K562 (cell line): Measurements from ENCODE around the gene FBXW7. TPM values are rescaled to one million over a fixed set of nuclear protein-coding genes. Genes with fewer than 3 reads are reported as not detected.

Experiments used
- BACH1 ChIP-seq: fragments of 200-800 bp; sonication (Bioruptor generic); IDR thresholded peaks from 2 replicates; pipeline ENCODE4 v1.6.1; 2016; ENCODE audit warnings: missing genetic modification characterization, missing compliant biosample characterization
- EHMT2 ChIP-seq: fragments of 450-650 bp; IDR thresholded peaks from 2 replicates; pipeline ENCODE4 v1.6.1; 2018; ENCODE audit warnings: antibody characterized with exemption
- ELF4 ChIP-seq: fragments of 450-650 bp; formaldehyde crosslinking; IDR thresholded peaks from 2 replicates; pipeline ENCODE4 v1.4.0; 2022; ENCODE audit warnings: missing genetic modification characterization
- GTF2B ChIP-seq: IDR thresholded peaks from 2 replicates; pipeline ENCODE4 v1.6.1; 2011; ENCODE audit not compliant: insufficient read length; ENCODE audit errors: extremely low read depth
- GTF2E2 ChIP-seq: fragments of 200-800 bp; sonication (Bioruptor generic); IDR thresholded peaks from 2 replicates; pipeline ENCODE4 v1.6.1; 2016; ENCODE audit warnings: missing genetic modification characterization, missing compliant biosample characterization
- HNRNPLL ChIP-seq: fragments of 200-400 bp; formaldehyde crosslinking; IDR thresholded peaks from 2 replicates; pipeline ENCODE4 v1.6.1; 2017; ENCODE audit warnings: low read length, low read depth, mild to moderate bottlenecking; ENCODE audit not compliant: poor library complexity, severe bottlenecking
- JUND ChIP-seq, 2 experiments: IDR thresholded peaks; 2 replicates in 1 of 2; 3 replicates in 1 of 2; pipeline ENCODE4 v1.6.1; 2011; ENCODE audit warnings: borderline replicate concordance in 2 of 2, low read depth in 2 of 2, low read length in 2 of 2, improper control_type of control experiment in 1 of 2, missing biosample characterization in 1 of 2, missing genetic modification characterization in 1 of 2, missing genetic modification reagents in 1 of 2
- MECOM ChIP-seq: fragments of 250-450 bp; sonication (Bioruptor Pico); IDR thresholded peaks from 2 replicates; pipeline ENCODE4 v1.8.0; 2022; ENCODE audit warnings: inconsistent platforms
- MYC ChIP-seq, 2 experiments: fragments of 250-450 bp in 1 of 2; sonication (Bioruptor Pico) in 1 of 2; IDR thresholded peaks; 2 replicates each; pipeline versions ENCODE4 v1.5.1 to v1.6.1; 2012 to 2021; ENCODE audit warnings: low read depth in 2 of 2, borderline replicate concordance in 1 of 2, improper control_type of control experiment in 1 of 2, low read length in 1 of 2, mild to moderate bottlenecking in 1 of 2, moderate library complexity in 1 of 2
- NR3C1 ChIP-seq: sonication (generic); formaldehyde crosslinking; IDR thresholded peaks from 2 replicates; pipeline ENCODE4 v1.8.1; 2022; ENCODE audit warnings: missing genetic modification reagents
- RUNX1 ChIP-seq: sonication (generic); IDR thresholded peaks from 2 replicates; pipeline ENCODE4 v1.6.1; 2016; ENCODE audit warnings: antibody characterized with exemption, low read depth
- SMAD4 ChIP-seq: fragments of 250-450 bp; sonication (Bioruptor Pico); conservative IDR thresholded peaks from 2 replicates; pipeline ENCODE4 v1.8.0; 2021; ENCODE audit warnings: inconsistent platforms, mild to moderate bottlenecking, moderate library complexity
- SMARCB1 ChIP-seq: IDR thresholded peaks from 2 replicates; pipeline ENCODE4 v1.6.1; 2011; ENCODE audit warnings: improper control_type of control experiment, low read depth; ENCODE audit not compliant: insufficient read length
- SRF ChIP-seq, 2 experiments: fragments of 250-450, 450-650 bp in 1 of 2; sonication (Bioruptor Pico) in 1 of 2; sonication (generic) in 1 of 2; formaldehyde crosslinking; IDR thresholded peaks; 2 replicates each; pipeline versions ENCODE4 v1.5.0 to v1.5.1; 2020 to 2022; ENCODE audit warnings: mild to moderate bottlenecking in 1 of 2, missing genetic modification reagents in 1 of 2
- TAF15 ChIP-seq: fragments of 200-400 bp; formaldehyde crosslinking; IDR thresholded peaks from 2 replicates; pipeline ENCODE4 v1.6.1; 2017; ENCODE audit warnings: mild to moderate bottlenecking, low read depth, low read length, moderate library complexity
- USF1 ChIP-seq: sonication (generic); formaldehyde crosslinking; IDR thresholded peaks from 2 replicates; pipeline ENCODE4 v1.9.0; 2022; ENCODE audit warnings: mild to moderate bottlenecking, missing genetic modification reagents
- ZBTB1 ChIP-seq: sonication (generic); formaldehyde crosslinking; IDR thresholded peaks from 2 replicates; pipeline ENCODE4 v1.8.1; 2023; ENCODE audit warnings: missing genetic modification reagents, low read depth, mild to moderate bottlenecking, borderline replicate concordance
- ZNF134 ChIP-seq: fragments of 250-450 bp; sonication (Bioruptor Pico); conservative IDR thresholded peaks from 2 replicates; pipeline ENCODE4 v1.4.0; 2020
- ZNF212 ChIP-seq: fragments of 450-650 bp; formaldehyde crosslinking; IDR thresholded peaks from 2 replicates; pipeline ENCODE4 v1.4.0; 2020; ENCODE audit warnings: mild to moderate bottlenecking
- ZNF41 ChIP-seq: fragments of 250-450 bp; sonication (Bioruptor Pico); conservative IDR thresholded peaks from 2 replicates; pipeline ENCODE4 v1.4.0; 2020; ENCODE audit warnings: mild to moderate bottlenecking
- ZNF609 ChIP-seq: sonication (generic); formaldehyde crosslinking; IDR thresholded peaks from 2 replicates; pipeline ENCODE4 v1.8.1; 2023; ENCODE audit warnings: missing genetic modification reagents, mild to moderate bottlenecking, borderline replicate concordance
- ZNF75A ChIP-seq: fragments of 450-650 bp; formaldehyde crosslinking; IDR thresholded peaks from 2 replicates; pipeline ENCODE4 v1.4.0; 2020; ENCODE audit warnings: mild to moderate bottlenecking
- polyA plus RNA-seq, 8 experiments: library from polyadenylated mRNA; depleted of rRNA in 4 of 8; stranded (reverse) in 5 of 8; unstranded in 3 of 8; fragments of >200 nt; fragmentation: Nextera tagmentation in 2 of 8; fragmentation: Illumina TruSeq in 1 of 8; extraction: Ambion mirVana in 2 of 8; extraction: Trizol in 1 of 8; gene quantifications; 2 replicates each; pipeline versions ENCODE4 v1.2.1 to v1.2.3, GENCODE V29; 2011 to 2014; ENCODE audit warnings: inconsistent platforms in 1 of 8, missing spikeins in 1 of 8
- total RNA-seq, 7 experiments: library from RNA; depleted of rRNA in 6 of 7; stranded (reverse); fragments of >200 nt in 6 of 7; fragmentation: Illumina TruSeq in 2 of 7; extraction: Trizol in 2 of 7; gene quantifications; 2 replicates each; pipeline versions ENCODE4 v1.2.1 to v1.2.3, GENCODE V29; 2011 to 2021; ENCODE audit warnings: low replicate concordance in 1 of 7

Gene FBXW7
- total and polyA plus RNA-seq, 9 of the 15 experiments (the other 6 are each of a cell fraction or from before 2014, with no cell fraction given) = 6.8 to 44.2 (median 16.4) TPM

- TF ChIP-seq ZNF609 (CRISPR knock-in tag) = no peak
- TF ChIP-seq JUND (IDR thresholded peaks at IDR 0.05; ENCODE audit: borderline replicate concordance, low read depth, low read length) = peak; percentile 76
- peak; percentile 5; the same call in 1 of the 3 replicates for TF ChIP-seq JUND (tag; IDR thresholded peaks at IDR 0.05; ENCODE audit: borderline replicate concordance, low read depth, low read length)
- TF ChIP-seq MYC (IDR thresholded peaks at IDR 0.05; ENCODE audit: low read depth, low read length) = peak; percentile 50
- TF ChIP-seq MYC (CRISPR knock-in tag; IDR thresholded peaks at IDR 0.05; ENCODE audit: borderline replicate concordance, low read depth) = no peak
- TF ChIP-seq SMARCB1 = no peak
- TF ChIP-seq NR3C1 (CRISPR knock-in tag) = no peak
- peak; percentile 11; the same call in 1 of the 2 replicates for TF ChIP-seq ZBTB1 (CRISPR knock-in tag)
- no peak for TF ChIP-seq USF1
- peak; percentile 45; the same call in 1 of the 2 replicates for TF ChIP-seq RUNX1
- no peak for TF ChIP-seq BACH1 (tag)
- no peak for TF ChIP-seq ZNF41 (CRISPR knock-in tag)
- TF ChIP-seq GTF2B = no peak
- no peak for TF ChIP-seq ELF4
- TF ChIP-seq GTF2E2 (tag) = no peak
- TF ChIP-seq HNRNPLL = peak; percentile 77
- no peak for TF ChIP-seq EHMT2
- TF ChIP-seq MECOM (CRISPR knock-in tag) = no peak
- no peak for TF ChIP-seq TAF15
- peak in 1 of 2 experiments; percentile 79; a peak in 2 of 4 replicates for TF ChIP-seq SRF (CRISPR knock-in tag; IDR thresholded peaks at IDR 0.05)
- TF ChIP-seq ZNF134 = no peak
- peak; percentile 50; the same call in 1 of the 2 replicates for TF ChIP-seq SMAD4
- TF ChIP-seq ZNF212 (CRISPR knock-in tag) = no peak
- TF ChIP-seq ZNF75A (CRISPR knock-in tag) = no peak
These were observed at the start of gene FBXW7 (continued) for GRCh38 chr4:152535903-152536544.
